K562 (cell line): ENCODE data around the gene ADAMTSL2. TPM values are rescaled to one million over a fixed set of nuclear protein-coding genes. Genes with fewer than 3 reads are reported as not detected.
A peak's percentile ranks its signal among the peaks of the same experiment; 100 is the strongest.

Source experiments
- ATAC-seq: fragments of 200-7000 bp; cut with Tn5 transposase; 3 replicates; pipeline ENCODE4 v1.9.1; 2020; ENCODE audit warnings: moderate library complexity
- BruUV-seq: library from RNA; stranded (reverse); fragments of 400-500 nt; replicated peaks from 2 replicates; lab custom pipeline; 2021; lab: Mats Ljungman, UMichigan
- CTCF ChIA-PET: fragments of 300-600 bp; formaldehyde crosslinking; extraction: SDS; loops from one replicate; lab custom pipeline; 2021; ENCODE audit warnings: low intra/inter-chr PET ratio; lab: Yijun Ruan, JAX
- POLR2A ChIA-PET: fragments of 300-600, 350-650 bp; sonication (Branson Sonifier 250); formaldehyde crosslinking; extraction: SDS; loops from one replicate; lab custom pipeline; 2021; ENCODE audit warnings: antibody characterized with exemption, inconsistent platforms; lab: Yijun Ruan, JAX
- DNase-seq, 4 experiments: peaks; one replicate each; pipeline versions ENCODE4 v3.0.0 to v3.0.0-alpha.2; 2011 to 2018; ENCODE audit warnings: low spot score in 3 of 4, mixed read lengths in 3 of 4; ENCODE audit errors: extremely low read depth in 1 of 4
- FAIRE-seq: peaks from 2 replicates; lab custom pipeline; 2011; peaks lifted over from hg19 to GRCh38; lab: Jason Lieb, UNC
- H2AFZ ChIP-seq: 2 replicates; pipeline ENCODE4 v1.6.0; 2011; ENCODE audit warnings: low read depth, low read length, control low read depth, inconsistent platforms
- H3K27ac ChIP-seq: fragments of 200-600 bp; 3 replicates; pipeline ENCODE4 v1.8.0; 2011; ENCODE audit warnings: low read depth, mild to moderate bottlenecking, control low read depth, inconsistent platforms, low read length, moderate library complexity, mixed read lengths; ENCODE audit errors: extremely low read depth
- H3K27me3 ChIP-seq, 2 experiments: fragments of 300-600 bp in 1 of 2; 2 replicates in 1 of 2; 3 replicates in 1 of 2; pipeline versions ENCODE4 v1.6.0 to v1.8.0; 2011; ENCODE audit warnings: inconsistent platforms in 2 of 2, low read length in 2 of 2, mild to moderate bottlenecking in 1 of 2, mixed read lengths in 1 of 2, moderate library complexity in 1 of 2; ENCODE audit not compliant: control insufficient read depth in 2 of 2, insufficient read depth in 2 of 2
- H3K36me3 ChIP-seq: fragments of 300-600 bp; 3 replicates; pipeline ENCODE4 v1.8.0; 2011; ENCODE audit warnings: mild to moderate bottlenecking, low read length, inconsistent platforms; ENCODE audit not compliant: control insufficient read depth, insufficient read depth
- H3K4me1 ChIP-seq, 2 experiments: fragments of 200-600 bp in 1 of 2; replicated peaks in 1 of 2; 2 replicates in 1 of 2; 3 replicates in 1 of 2; pipeline versions ENCODE4 v1.5.1 to v1.8.0; 2011; ENCODE audit warnings: inconsistent platforms in 2 of 2, low read length in 2 of 2, mild to moderate bottlenecking in 1 of 2, mixed read lengths in 1 of 2, moderate library complexity in 1 of 2; ENCODE audit not compliant: control insufficient read depth in 2 of 2, insufficient read depth in 2 of 2
- H3K4me2 ChIP-seq: 2 replicates; pipeline ENCODE4 v1.6.1; 2011; ENCODE audit warnings: low read length, control low read depth, inconsistent platforms, mixed read lengths; ENCODE audit not compliant: insufficient read depth
- H3K4me3 ChIP-seq: fragments of 200-600 bp; sonication (generic), shearing (Covaris generic); 2 replicates; pipeline ENCODE4 v1.5.1; 2016; ENCODE audit warnings: control low read depth, inconsistent platforms
- H3K79me2 ChIP-seq: fragments of 200-600 bp; 3 replicates; pipeline ENCODE4 v1.8.0; 2011; ENCODE audit warnings: low read length, inconsistent platforms; ENCODE audit not compliant: control insufficient read depth, insufficient read depth
- H3K9ac ChIP-seq, 2 experiments: 2 replicates each; pipeline versions ENCODE4 v1.6.0 to v1.6.1; 2011; ENCODE audit warnings: low read depth in 2 of 2, low read length in 2 of 2, control low read depth in 1 of 2, inconsistent platforms in 1 of 2, mild to moderate bottlenecking in 1 of 2, mixed read lengths in 1 of 2; ENCODE audit not compliant: insufficient read depth in 1 of 2
- H3K9me1 ChIP-seq: one replicate; pipeline ENCODE4 v1.6.0; 2011; ENCODE audit warnings: inconsistent platforms, mild to moderate bottlenecking, low read length, moderate library complexity; ENCODE audit not compliant: control insufficient read depth, insufficient read depth
- H3K9me3 ChIP-seq: replicated peaks from 2 replicates; pipeline ENCODE4 v1.5.1; 2011; ENCODE audit warnings: low read depth, low read length, inconsistent platforms; ENCODE audit not compliant: control insufficient read depth, insufficient read depth
- H4K20me1 ChIP-seq: replicated peaks from 2 replicates; pipeline ENCODE4 v1.6.1; 2011; ENCODE audit warnings: low read length, inconsistent platforms, mixed read lengths; ENCODE audit not compliant: control insufficient read depth, insufficient read depth
- CEBPB ChIP-seq: fragments of 450-650 bp; IDR thresholded peaks from 2 replicates; pipeline ENCODE4 v1.6.1; 2016; ENCODE audit warnings: missing genetic modification characterization, missing compliant biosample characterization
- E2F8 ChIP-seq: fragments of 450-650 bp; IDR thresholded peaks from 2 replicates; pipeline ENCODE4 v1.7.1; 2018; ENCODE audit warnings: mild to moderate bottlenecking, low read depth; ENCODE audit not compliant: partially characterized antibody
- FOXP4 ChIP-seq: sonication (generic); formaldehyde crosslinking; IDR thresholded peaks from 2 replicates; pipeline ENCODE4 v1.8.0; 2022; ENCODE audit warnings: mild to moderate bottlenecking, missing genetic modification reagents, borderline replicate concordance
- ZNF24 ChIP-seq: fragments of 450-650 bp; IDR thresholded peaks from 2 replicates; pipeline ENCODE4 v1.6.1; 2016
- WGBS: fragments of 100-300 bp; shearing (Covaris generic); methylation state at CpG from one replicate; pipeline ENCODE4 v1.1.6; 2016; ENCODE audit warnings: low coverage, mixed read lengths; ENCODE audit not compliant: insufficient coverage; ENCODE audit errors: missing lambda C conversion rate; 5-methylcytosine and 5-hydroxymethylcytosine counted together
- in situ Hi-C: fragments of 300-500 bp; cut with MboI; formaldehyde crosslinking; loops from 4 replicates; pipeline ENCODE4 v1.15.0; 2018; ENCODE audit warnings: inconsistent platforms, mixed read lengths
- intact Hi-C: fragments of 100-400 bp; cut with micrococcal nuclease; formaldehyde crosslinking; loops from 2 replicates; pipeline ENCODE4 v1.14.2; 2022
- polyA plus RNA-seq, 8 experiments: library from polyadenylated mRNA; depleted of rRNA in 4 of 8; stranded (reverse) in 5 of 8; unstranded in 3 of 8; fragments of >200 nt; fragmentation: Nextera tagmentation in 2 of 8; fragmentation: Illumina TruSeq in 1 of 8; extraction: Ambion mirVana in 2 of 8; extraction: Trizol in 1 of 8; gene quantifications; 2 replicates each; pipeline versions ENCODE4 v1.2.1 to v1.2.3, GENCODE V29; 2011 to 2014; ENCODE audit warnings: inconsistent platforms in 1 of 8, missing spikeins in 1 of 8
- total RNA-seq, 7 experiments: library from RNA; depleted of rRNA in 6 of 7; stranded (reverse); fragments of >200 nt in 6 of 7; fragmentation: Illumina TruSeq in 2 of 7; extraction: Trizol in 2 of 7; gene quantifications; 2 replicates each; pipeline versions ENCODE4 v1.2.1 to v1.2.3, GENCODE V29; 2011 to 2021; ENCODE audit warnings: low replicate concordance in 1 of 7

ADAMTSL2 gene
- total and polyA plus RNA-seq, 9 of the 15 experiments (the other 6 are each of a cell fraction or from before 2014, with no cell fraction given), result 0.04 TPM; not detected in 8

- no peak for TF ChIP-seq FOXP4 (CRISPR knock-in tag)
These were observed 11.8 kb downstream of the ADAMTSL2 start (continued) for GRCh38 chr9:133546287-133546680.

GRCh38 chr9:133547116-133547515 is 12.6 kb downstream of the ADAMTSL2 start:
- intact Hi-C loops, result no loop called here
- FAIRE-seq, result no peak
- Histone ChIP-seq H3K4me2 (no peak overlapping the region), H3K36me3 (no peaks in the 10 kb centered on the region), H4K20me1 (peaks cover 18% of the 10 kb centered on the region), H3K4me3 (no peak overlapping the region), H3K79me2 (no peaks in the 10 kb centered on the region), H3K27ac (no peak overlapping the region), H3K9me1 (peaks cover 4% of the 10 kb centered on the region), H3K4me1 (peaks cover 0 to 15% of the 10 kb centered on the region in 2 experiments; a peak in 2 of 5 replicates), H3K9ac (no peak overlapping the region), H3K9me3 (no peaks in the 10 kb centered on the region), H3K27me3 (peaks cover 12 to 59% of the 10 kb centered on the region in 2 experiments), H2AFZ (no peak overlapping the region)
- in situ Hi-C loops, result no loop called here
- CTCF ChIA-PET, result no interaction called here
- ATAC-seq, result no peak
- no peak for DNase-seq
- WGBS, result 10% methylated on average over 15 of the region's 15 CpGs
- TF ChIP-seq ZNF24, result peak; percentile 60
- no peak for TF ChIP-seq E2F8
- TF ChIP-seq CEBPB (tag), result no peak
- no TSS peak for BruUV-seq
- POLR2A ChIA-PET, result interaction anchor here (1.0 kb wide), 1 partner anchor 132 kb away, joined by 3 read pairs; no protein-coding TSS in a partner anchor
